ENCODE data around the gene ANTXRL. TPM values are rescaled to one million over a fixed set of nuclear protein-coding genes. Genes with fewer than 3 reads are reported as not detected.
"Not testable (repeated sequence)": the region's sequence is repeated elsewhere in the genome, so short reads cannot be mapped to it uniquely, and the experiment has no call there.

The ANTXRL gene
- total RNA-seq, 2 donors from 2014 or later: not detected

DNA sequence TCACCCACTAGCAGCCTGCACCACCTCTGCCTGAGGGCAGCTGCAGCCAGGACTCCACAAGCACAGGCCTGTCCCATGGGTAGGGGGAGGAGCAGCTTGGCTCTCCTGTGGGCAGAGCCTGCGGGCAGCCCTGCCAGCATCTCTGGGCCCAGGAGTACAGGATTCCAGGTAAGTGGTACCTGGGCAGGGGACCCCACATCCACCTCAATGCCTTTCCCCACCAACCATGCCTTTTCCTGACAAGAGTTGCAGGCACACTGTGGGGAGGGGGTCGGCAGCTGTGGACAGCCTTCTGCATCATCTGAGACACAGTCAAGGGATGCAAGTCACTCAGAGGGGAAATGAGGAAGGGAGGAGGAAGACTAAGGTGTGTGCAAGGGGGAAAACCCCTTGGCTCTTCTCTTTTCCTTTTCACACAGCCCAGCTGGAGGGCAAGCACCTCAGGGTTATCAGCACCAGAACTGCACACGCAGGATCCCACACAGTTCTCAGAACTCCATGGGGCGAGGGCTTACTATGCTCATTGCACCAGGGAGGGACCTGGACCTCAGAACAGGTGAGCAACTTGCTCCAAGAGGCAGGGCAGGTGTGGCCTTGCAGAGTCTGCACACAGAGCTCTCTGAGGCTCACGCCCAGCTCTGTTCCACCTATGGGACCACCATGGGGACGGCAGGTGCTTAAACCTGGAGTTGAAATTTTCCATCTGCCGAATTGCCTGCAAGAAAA is 16.5 kb upstream of the ANTXRL start:
- no peak for DNase-seq
- intact Hi-C loops (cut with DNase I, micrococcal nuclease): no loop called here
- ATAC-seq: no peak

DNA sequence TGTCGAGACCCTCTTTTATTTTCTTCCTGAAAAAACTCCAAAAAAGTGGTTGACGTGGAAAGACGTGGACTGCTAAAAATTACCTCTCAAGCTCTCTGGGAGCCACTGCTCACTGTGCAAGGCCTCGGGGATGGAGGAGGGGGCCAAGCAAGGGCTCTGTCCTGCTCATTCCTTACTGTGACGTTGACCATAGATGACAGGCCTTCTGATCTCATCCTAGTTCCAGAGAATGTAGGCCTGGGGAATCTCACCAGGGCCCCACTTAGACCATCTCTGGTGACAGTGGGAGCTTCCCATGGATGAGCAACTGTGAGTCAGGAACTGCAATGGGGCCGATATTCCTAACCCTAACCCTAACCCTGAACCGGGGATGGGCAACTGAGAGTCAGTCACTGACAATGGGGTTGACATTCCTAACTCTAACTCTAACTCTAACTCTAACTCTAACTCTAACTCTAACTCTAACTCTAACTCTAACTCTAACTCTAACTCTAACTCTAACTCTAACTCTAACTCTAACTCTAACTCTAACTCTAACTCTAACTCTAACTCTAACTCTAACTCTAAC is 15.8 kb upstream of the ANTXRL start:
- intact Hi-C loops (cut with DNase I, micrococcal nuclease); DNase-seq; ATAC-seq: not testable (repeated sequence)

DNA sequence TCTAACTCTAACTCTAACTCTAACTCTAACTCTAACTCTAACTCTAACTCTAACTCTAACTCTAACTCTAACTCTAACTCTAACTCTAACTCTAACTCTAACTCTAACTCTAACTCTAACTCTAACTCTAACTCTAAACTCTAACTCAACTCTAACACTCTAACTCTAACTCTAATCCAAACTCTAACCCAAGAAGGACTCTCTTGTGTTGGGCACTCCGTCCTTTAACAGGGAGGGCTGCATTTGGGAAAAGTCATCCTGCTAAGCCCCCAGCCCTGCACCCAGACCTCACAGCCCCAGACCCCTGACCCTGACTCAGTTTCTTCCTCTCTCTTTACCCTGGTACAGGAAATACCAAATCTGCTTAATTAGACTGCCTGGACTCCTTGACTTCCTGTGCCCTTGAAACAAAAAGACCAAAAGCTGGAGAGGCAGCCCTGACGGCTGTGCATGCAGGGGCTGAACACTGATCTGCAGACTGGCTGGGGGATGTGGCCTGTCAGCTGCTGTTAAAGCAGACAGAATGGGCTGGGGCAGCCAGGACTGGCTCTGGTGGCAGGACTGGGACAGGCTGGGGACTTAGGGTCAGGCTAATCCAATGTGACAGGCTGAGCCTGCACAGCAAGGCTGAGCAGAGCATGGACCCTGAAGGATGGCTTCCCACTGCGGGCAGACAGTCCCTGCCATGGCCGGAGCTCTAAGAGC is 14.8 kb upstream of the ANTXRL start:
- ATAC-seq; intact Hi-C loops (cut with DNase I, micrococcal nuclease); DNase-seq: not testable (repeated sequence)

DNA sequence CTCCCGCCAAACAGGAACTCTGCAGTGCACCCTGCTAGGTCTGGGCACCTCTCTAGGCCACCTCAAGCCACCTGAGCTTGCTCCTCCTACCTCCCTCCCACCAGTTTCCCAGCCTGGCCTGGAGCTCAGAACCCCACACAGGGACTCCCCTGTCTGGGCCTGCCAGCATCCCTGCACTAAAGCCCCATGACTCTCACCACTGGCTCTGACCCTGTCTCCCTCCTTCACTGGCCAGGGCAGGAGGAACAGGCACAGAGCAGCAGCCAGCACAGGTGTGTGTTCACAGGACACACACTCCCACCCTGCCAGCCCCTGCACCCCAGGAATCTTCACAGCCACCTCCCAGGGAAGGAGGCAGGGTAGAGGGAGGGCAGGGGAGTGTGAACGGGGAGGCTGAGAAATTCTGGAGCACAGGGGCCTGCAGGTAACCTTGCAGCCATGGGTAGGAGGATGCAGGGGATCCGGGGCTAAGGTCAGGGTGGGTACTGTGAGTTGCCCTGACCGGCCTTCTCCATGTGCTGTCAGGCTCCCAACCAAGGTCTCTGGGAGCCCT is 13.9 kb upstream of the ANTXRL start:
- ATAC-seq (no peak), DNase-seq (no peak)
- intact Hi-C loops (cut with DNase I, micrococcal nuclease): no loop called here

DNA sequence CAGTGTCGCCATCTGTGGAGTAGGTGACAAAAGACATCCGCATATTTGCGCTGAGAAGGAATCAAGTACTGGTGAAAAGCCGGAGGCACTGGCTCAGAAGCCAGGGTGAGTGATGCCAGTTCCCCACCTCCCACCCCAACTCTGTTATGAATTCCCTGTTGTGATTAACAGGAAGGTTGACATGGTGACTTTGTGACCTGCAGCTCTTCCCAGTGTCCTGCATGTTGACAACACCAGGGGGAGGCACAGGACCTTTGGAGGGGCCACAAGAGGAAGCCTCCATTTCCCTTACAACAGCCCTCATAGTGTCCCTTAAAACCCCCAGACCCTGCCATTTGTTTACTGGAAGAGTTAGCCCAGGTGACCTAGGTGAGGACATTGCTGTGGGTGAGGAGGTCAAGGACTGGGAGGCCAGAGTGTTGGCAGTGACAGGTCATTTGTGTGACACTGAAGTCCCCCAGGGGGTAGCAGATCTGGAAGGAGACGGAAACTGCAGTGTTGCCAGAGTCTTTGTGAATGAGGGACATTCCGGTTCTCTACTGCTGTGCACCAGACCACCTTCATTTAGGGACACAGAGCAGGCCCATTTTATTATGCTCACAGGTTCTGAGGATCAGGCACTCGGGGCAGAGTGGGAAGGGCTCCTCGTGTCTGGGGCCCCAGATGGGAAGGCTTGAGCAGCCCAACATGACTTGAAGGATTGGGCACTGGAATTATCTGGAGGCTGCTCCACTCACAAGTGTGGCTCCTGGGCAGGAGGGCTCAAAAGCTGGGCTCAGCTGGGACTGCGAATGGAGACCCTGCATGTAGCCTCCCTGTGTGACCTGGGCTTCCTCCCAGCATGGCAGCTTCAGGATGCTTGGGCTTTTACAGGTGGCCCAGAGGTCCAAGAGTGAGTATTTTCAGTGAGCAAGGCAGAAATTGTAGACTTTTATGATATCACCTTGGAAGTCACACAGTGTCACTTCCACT is 13.0 kb upstream of the ANTXRL start:
- ATAC-seq (peak; percentile 65), DNase-seq (no peak)
- intact Hi-C loops (cut with DNase I, micrococcal nuclease): no loop called here

DNA sequence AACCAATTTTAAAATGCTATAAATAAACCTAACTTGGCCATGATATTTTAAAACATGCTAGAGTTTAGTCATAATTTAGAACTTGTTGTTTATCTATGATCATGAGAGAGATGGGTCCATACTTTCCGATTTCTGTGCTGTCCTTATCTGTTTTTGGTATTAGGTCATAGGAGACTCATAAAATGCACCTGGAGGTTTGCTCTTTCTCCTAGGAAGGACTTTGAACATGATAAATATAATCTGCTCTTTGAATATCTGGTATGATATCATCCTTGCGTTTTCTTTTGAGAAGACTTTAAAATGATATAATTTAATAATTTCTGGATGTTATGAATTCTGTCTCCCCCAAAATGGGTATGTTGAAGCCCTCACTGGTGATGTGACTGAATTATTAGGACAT is 9.0 kb upstream of the ANTXRL start:
- peak; percentile 57 for ATAC-seq
- no peak for DNase-seq
- intact Hi-C loops (cut with DNase I, micrococcal nuclease): no loop called here

DNA sequence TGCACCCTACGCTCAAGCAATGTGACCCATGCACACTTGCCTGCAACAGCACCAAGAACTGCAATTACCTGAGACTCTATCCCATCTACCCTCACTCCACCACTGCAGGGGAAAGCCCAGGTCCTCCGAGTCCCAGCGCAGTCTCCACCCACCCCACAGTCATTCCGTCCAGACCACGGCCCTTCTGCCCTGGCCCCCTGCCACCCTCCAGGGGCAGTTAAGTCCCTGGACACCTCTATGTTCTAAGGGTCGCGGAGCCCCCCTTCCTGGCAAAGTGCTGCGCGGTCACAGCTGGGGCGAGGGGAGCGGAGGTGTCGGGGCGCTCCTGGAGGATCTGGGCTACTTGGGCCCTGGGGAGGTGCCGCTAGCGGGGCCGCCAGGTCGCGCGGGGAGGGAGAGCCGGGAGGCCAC is 4.4 kb upstream of the ANTXRL start:
- ATAC-seq; intact Hi-C loops (cut with DNase I, micrococcal nuclease): not testable (repeated sequence)
- DNase-seq: peak in 1 of 2 donors; percentile 27

DNA sequence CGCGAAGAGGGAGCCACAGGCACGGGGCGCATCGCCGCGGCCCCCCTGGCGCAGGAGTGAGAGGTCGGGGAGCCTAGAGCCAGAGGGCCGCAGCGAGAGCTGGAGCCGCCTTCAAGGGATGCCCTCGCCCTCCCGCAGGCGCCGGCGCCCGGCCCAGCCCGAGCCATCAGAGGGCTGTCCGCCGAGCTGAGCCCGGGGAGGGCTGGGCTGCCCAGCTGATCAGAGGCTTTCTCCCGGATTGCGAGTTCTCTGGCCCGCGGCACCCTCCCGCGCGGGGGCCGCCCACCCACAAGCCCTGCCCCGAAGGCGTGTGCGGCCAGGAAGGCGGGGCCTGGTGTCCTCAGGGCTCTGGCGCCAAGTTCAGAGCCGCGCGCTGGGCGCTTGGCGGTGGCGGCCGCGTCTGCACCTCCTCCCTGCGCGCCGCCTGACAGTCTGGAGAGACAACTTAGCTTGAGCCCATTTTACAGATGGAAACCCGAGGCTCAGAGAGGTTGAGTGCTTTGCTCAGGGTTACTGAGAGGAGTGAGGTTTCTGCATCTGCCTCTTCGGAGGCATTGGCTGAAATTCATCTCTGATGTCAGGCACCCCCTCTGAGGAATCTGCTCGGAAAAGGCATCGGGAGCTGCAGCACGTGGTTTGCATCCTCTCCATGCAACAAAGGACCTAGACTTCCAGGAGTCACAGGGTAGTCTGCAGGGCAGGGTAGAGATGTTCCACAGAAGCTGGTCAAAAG is 3.8 kb upstream of the ANTXRL start:
- intact Hi-C loops (cut with DNase I, micrococcal nuclease): no loop called here
- ATAC-seq (peak; percentile 82), DNase-seq (peak; percentile 75 to 88)

DNA sequence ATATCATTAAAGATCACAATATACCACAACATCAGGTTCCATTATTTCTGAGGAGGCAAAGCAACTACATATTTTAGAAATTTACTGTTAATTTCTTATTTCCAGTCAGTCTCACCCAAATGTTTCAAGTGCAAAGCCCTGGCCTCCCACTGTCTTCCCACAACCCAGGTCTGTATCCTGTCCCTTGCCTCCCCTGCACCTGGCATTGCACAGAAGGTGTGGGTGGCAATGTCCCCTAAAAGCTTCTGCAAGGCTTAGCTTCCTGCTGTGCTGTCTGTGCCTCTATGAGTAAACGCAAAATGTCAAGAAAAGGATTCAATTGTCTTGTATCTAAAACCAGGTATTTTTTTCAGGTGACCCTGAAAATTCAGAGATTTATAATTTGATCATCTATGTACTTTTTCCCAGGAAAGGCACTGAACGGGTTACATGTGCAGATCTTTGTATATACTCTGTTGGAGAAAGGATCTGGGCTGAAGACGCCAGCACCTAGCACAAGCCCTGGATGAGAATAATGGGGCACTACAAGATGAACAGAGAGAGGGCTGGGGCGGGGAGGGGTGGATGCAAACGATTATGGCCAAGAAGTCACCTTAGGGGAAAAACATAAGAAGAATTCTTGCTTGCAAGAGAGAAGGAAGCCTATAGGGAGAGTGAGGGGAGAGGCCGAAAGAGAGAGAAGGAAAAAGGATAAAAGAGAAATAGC is 3.1 kb upstream of the ANTXRL start:
- intact Hi-C loops (cut with DNase I, micrococcal nuclease): no loop called here
- ATAC-seq: no peak
- DNase-seq: no peak

DNA sequence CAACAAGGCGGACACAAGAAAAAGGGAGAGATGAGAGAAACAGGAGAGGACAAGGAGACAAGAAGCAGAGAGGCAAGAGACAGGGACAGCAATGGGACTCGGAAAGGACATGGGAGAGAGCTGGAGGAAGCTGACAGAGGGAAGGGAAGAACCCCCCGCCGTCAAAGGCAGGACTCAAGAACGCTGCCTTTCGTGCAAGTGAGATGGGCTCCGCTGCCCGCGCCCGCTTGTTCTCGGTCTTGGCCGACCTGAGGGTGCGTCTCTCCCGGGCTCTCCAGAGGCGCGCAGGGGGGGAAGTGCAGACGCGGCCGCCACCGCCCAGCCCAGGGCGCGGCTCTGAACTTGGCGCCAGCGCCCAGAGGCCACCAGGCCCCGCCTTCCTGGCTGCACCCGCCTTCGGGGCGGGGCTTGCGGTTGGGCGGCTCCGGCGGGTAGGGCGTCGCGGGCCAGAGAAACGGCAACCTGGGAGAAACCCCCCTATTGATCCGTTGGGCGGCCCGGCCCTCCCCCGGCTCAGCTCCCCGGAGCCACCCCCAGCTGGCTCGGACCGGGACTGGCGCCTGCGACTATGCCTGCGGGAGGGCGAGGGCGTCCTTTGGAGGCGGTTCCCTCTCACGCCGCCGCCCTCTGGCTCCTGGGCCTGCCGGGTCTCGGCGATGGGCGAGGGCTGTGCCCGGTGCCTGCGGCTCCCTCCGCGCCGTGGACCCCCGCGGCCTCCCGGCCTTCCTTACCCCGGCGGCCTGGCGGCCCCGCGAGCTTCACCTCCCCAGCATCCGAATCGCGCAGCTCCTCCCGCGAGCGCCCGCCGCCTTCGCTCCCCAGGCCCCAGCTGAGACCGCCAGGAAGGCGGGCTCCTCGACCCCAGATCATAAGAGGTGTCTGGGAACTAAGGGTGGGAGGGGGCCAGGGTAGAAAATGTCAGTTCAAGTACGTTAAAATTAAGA is 2.2 kb upstream of the ANTXRL start:
- DNase-seq: peak; percentile 85 to 94
- ATAC-seq: peak; percentile 85
- intact Hi-C loops (cut with DNase I, micrococcal nuclease): no loop called here

DNA sequence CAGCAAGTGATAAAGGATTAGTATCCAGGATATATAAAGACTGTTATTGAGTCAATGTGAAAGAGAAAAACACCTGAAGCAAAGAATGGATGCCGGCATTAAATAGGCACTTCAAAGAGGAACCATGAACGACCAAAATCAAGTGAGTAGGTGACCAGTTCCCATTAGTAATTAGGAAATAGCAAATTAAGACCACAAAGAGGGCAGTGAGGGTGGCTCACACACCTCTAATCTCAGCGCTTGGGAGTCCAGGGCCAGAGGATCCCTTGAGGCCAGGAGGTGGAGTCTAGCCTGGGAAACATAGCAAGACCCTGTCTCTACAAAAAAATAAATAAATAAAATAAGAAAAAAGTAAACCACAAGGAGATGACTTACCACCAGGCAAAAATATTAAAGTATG is 1.5 kb upstream of the ANTXRL start:
- intact Hi-C loops (cut with DNase I, micrococcal nuclease): no loop called here
- DNase-seq (no peak), ATAC-seq (no peak)

DNA sequence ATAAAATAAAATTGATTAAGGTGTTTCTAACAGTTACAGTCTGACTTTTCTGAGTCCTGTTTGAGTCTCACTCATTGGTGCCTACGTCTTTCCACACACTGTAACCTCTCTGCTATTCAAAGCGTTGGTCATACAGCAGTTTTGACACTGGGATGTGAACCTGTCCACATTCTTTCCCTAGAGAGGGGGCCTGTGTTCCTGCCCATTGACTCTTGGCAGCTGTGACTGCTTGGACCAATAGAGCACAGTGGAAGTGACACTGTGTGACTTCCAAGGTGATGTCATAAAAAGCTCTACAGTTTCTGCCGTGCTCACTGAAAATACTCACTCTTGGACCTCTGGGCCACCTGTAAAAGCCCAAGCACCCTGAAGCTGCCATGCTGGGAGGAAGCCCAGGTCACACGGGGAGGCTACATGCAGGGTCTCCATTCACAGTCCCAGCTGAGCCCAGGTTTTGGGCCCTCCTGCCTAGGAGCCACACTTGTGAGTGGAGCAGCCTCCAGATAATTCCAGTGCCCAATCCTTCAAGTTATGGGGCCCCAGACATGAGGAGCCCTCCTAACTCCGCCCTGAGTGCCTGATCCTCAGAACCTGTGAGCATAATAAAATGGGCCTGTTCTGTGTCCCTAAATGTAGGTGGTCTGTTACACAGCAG is 704 bp upstream of the ANTXRL start:
- intact Hi-C loops (cut with DNase I, micrococcal nuclease): no loop called here
- ATAC-seq: no peak
- no peak for DNase-seq

DNA sequence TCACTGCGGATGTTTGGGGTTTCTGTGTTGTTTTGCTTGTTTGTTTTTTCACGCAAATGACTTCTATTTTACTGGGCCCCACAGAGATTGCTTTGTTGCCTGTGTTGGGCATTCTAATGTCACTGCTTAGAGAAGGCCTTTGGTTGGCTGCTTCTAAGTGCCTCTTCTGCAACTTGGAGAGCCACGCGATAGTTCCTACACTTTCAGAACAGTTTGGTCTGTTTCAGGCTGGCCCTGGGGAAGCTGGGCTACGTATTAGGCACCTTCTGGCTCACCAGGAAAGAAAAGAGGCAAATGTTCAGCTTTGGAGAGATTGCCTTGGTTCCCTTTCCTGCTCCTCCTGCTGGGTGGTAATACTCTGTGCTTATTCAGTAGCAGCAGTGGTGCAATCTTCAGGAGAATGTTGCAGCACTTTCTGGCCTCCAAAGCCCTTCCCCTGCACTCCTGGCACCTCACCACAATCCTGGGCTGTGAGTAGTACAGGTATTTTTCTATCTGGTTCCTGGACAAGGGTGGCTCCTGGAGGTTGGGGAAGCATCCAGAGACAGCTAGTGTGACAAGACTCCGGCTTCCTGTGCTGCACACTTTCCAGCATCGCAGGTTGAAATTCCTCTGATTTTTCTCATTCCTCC is 1.2 kb downstream of the ANTXRL start:
- intact Hi-C loops (cut with DNase I, micrococcal nuclease): no loop called here
- DNase-seq (no peak), ATAC-seq (no peak)

DNA sequence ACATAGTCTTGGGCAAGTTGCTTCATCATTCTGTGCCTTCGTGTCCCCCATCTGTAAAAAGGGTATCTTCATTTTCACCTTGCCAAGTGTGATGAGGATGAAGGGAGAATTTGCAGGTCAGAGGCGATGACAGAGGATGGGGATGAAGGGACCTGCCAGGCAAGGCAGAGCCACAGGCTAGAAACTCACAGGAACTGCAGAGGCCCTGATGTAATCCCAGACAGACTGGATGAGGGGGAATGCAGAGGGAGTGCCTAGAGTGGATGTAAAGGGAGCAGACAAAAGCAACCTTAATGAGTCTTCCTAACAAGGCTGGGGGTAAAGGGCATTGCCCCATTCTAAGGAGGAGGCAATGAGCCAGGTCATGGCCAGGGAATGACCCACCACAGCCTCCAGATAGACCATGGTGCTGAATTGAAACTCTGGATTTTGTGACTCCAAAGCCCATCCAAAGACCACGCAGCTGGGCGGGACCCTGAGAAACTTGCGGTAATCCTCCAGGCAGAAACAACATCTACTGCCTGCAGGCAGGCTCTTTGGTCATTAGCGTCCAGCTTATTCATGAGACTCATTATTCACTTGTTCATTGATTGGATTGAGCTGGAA is 1.9 kb downstream of the ANTXRL start:
- DNase-seq: no peak
- no peak for ATAC-seq
- intact Hi-C loops (cut with DNase I, micrococcal nuclease): no loop called here

DNA sequence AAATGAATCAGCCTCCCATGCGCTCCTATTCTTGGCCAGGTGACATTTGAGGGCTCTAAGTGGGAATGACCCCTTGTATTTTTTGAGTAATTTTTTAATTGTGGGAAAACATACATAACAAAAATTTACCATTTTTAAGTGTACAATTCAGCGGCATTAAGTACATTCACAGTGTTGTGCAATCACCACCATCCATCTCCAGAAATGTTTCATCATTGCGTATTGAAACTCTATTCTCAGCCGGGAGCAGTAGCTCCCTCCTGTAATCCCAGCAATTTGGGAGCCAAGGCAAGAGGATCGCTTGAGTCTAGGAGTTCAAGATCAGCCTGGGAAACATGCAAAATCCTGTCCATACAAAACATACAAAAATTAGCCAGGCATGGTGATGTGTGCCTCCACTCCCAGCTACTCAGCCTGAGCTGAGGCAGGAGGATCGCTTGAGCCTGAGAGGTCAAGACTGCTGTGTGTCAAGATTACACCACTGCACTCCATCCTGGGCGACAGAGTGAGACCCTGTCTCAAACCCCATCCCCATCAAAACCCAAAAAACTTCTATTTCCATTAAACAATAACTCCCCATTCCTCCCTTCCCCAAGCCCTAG is 2.5 kb downstream of the ANTXRL start:
- ATAC-seq: no peak
- intact Hi-C loops (cut with DNase I, micrococcal nuclease): no loop called here
- no peak for DNase-seq
